OCI-LY7 (cell line): Measurements from ENCODE around the gene PACSIN2. TPM values are rescaled to one million over a fixed set of nuclear protein-coding genes. Genes with fewer than 3 reads are reported as not detected.
A peak's percentile ranks its signal among the peaks of the same experiment; 100 is the strongest.

Experiments
- BruUV-seq: library from RNA; stranded (reverse); fragments of 400-500 nt; replicated peaks from 2 replicates; lab custom pipeline; 2021; lab: Mats Ljungman, UMichigan
- CTCF ChIA-PET: fragments of 300-600 bp; sonication (Branson Sonifier 250); formaldehyde crosslinking; loops from one replicate; lab custom pipeline; 2022; ENCODE audit warnings: antibody characterized with exemption; ENCODE audit not compliant: unreplicated experiment; lab: Charles Lee
- POLR2A ChIA-PET: fragments of 300-600 bp; sonication (Branson Sonifier 250); formaldehyde crosslinking; loops from one replicate; lab custom pipeline; 2022; ENCODE audit warnings: antibody characterized with exemption; lab: Charles Lee
- DNase-seq: peaks from one replicate; pipeline ENCODE4 v3.0.0-alpha.2; 2015; ENCODE audit warnings: low spot score
- H2AFZ ChIP-seq: fragments of 200-600 bp; sonication (generic), shearing (Covaris generic); 2 replicates; pipeline ENCODE4 v1.6.1; 2014; ENCODE audit warnings: mild to moderate bottlenecking, antibody characterized with exemption, low read length, moderate library complexity
- H3K27ac ChIP-seq: fragments of 200-600 bp; sonication (generic); 2 replicates; pipeline ENCODE4 v1.5.1; 2014; ENCODE audit warnings: mixed run types, low read depth, mild to moderate bottlenecking, moderate library complexity, low read length, inconsistent platforms; ENCODE audit not compliant: poor library complexity, severe bottlenecking
- H3K36me3 ChIP-seq: fragments of 200-600 bp; sonication (generic); 2 replicates; pipeline ENCODE4 v1.6.1; 2014; ENCODE audit warnings: mild to moderate bottlenecking, antibody characterized with exemption, low read length, moderate library complexity, mixed read lengths; ENCODE audit not compliant: insufficient read depth
- H3K4me1 ChIP-seq: fragments of 200-600 bp; sonication (generic); 2 replicates; pipeline ENCODE4 v1.5.1; 2014; ENCODE audit warnings: mild to moderate bottlenecking, low read length; ENCODE audit not compliant: insufficient read depth, poor library complexity, severe bottlenecking
- H3K4me2 ChIP-seq: fragments of 200-600 bp; sonication (generic); 2 replicates; pipeline ENCODE4 v1.6.1; 2014; ENCODE audit warnings: mild to moderate bottlenecking, low read length
- H3K4me3 ChIP-seq: fragments of 200-600 bp; sonication (generic); 2 replicates; pipeline ENCODE4 v1.5.1; 2014; ENCODE audit warnings: mild to moderate bottlenecking, low read depth, low read length; ENCODE audit not compliant: poor library complexity, severe bottlenecking
- H3K79me2 ChIP-seq: fragments of 200-600 bp; sonication (generic); 2 replicates; pipeline ENCODE4 v1.6.1; 2016; ENCODE audit warnings: low read depth, mild to moderate bottlenecking, low read length, moderate library complexity, mixed read lengths; ENCODE audit not compliant: insufficient read depth
- H3K9me2 ChIP-seq: fragments of 200-600 bp; sonication (generic); 2 replicates; pipeline ENCODE4 v1.6.1; 2016; ENCODE audit warnings: mild to moderate bottlenecking, low read length, mixed read lengths; ENCODE audit not compliant: insufficient read depth
- H3K9me3 ChIP-seq: fragments of 200-600 bp; sonication (generic); 2 replicates; pipeline ENCODE4 v1.6.1; 2014; ENCODE audit warnings: mild to moderate bottlenecking, mixed run types, low read length, mixed read lengths
- H4K20me1 ChIP-seq: fragments of 200-600 bp; sonication (generic); 2 replicates; pipeline ENCODE4 v1.6.1; 2014; ENCODE audit warnings: mild to moderate bottlenecking, antibody characterized with exemption, low read length, moderate library complexity, mixed read lengths; ENCODE audit not compliant: insufficient read depth
- CTCF ChIP-seq: fragments of 200-600 bp; sonication (generic); conservative IDR thresholded peaks from 2 replicates; pipeline ENCODE4 v1.5.1; 2014; ENCODE audit warnings: mild to moderate bottlenecking, antibody characterized with exemption, low read length, moderate library complexity, mixed read lengths
- EZH2phosphoT487 ChIP-seq: fragments of 200-600 bp; sonication (generic); IDR thresholded peaks from 2 replicates; pipeline ENCODE4 v1.6.1; 2018; ENCODE audit warnings: low read depth, borderline replicate concordance, mild to moderate bottlenecking, mixed run types, antibody characterized with exemption, low read length, moderate library complexity, mixed read lengths
- intact Hi-C: fragments of 100-400 bp; cut with micrococcal nuclease; formaldehyde crosslinking; loops from one replicate; pipeline ENCODE4 v1.10.0; 2022; ENCODE audit not compliant: unreplicated experiment
- total RNA-seq, 2 experiments: library from RNA; depleted of rRNA in 1 of 2; stranded (reverse); fragments of >200 nt in 1 of 2; shearing (Covaris generic) in 1 of 2; gene quantifications; 2 replicates each; pipeline ENCODE4 v1.2.3, GENCODE V29; 2014 to 2022

The PACSIN2 gene
- total RNA-seq, 2 experiments from 2014 or later = 25.4 to 41.7 TPM

- H3K9me2 ChIP-seq = no peaks in the 10 kb centered on the region
- no peak for DNase-seq
- no peak overlapping the region for H2AFZ ChIP-seq
- H3K36me3 ChIP-seq = peaks cover 49% of the 10 kb centered on the region; the same call in 1 of the 2 replicates
- ChIA-PET CTCF (no interaction called here), POLR2A (no interaction called here)
- no peak for TF ChIP-seq CTCF
- no peak for TF ChIP-seq EZH2phosphoT487
- H3K4me2 ChIP-seq = no peak overlapping the region
- no TSS peak for BruUV-seq
- H3K4me1 ChIP-seq = peaks cover 9% of the 10 kb centered on the region
- H4K20me1 ChIP-seq = no peaks in the 10 kb centered on the region
- no peak overlapping the region for H3K4me3 ChIP-seq
- no peaks in the 10 kb centered on the region for H3K9me3 ChIP-seq
- intact Hi-C loops = no loop called here
- H3K79me2 ChIP-seq = no peaks in the 10 kb centered on the region
- no peak overlapping the region for H3K27ac ChIP-seq
Observed at GRCh38 chr22:42883970-42884369, 131.0 kb downstream of the PACSIN2 start.

DNA sequence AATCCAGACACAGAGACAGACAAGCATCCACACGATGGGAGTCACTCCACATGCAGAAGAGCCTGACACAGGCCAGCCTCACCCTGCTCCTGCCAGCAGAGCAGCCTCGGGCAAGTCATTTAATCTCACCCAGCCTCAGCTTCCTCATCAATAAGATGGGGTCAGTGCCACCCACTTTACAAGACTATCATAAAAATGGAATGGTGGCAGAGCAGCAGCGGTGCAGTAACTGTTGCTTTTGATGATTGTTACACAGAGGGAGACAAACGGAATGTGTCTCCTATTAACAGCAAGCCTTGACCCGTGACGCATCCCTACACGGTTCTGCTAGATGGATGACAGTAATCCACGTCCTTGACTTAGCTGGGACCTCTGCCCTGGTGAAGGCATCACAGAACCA lies 131.8 kb downstream of the PACSIN2 start:
- no peak for DNase-seq
- TF ChIP-seq EZH2phosphoT487 = no peak
- Histone ChIP-seq H3K4me1 (peaks cover 9% of the 10 kb centered on the region), H3K9me3 (no peaks in the 10 kb centered on the region), H4K20me1 (no peaks in the 10 kb centered on the region), H3K27ac (no peak overlapping the region), H3K4me3 (no peak overlapping the region), H3K9me2 (no peaks in the 10 kb centered on the region), H3K36me3 (peaks cover 47% of the 10 kb centered on the region; the same call in 1 of the 2 replicates), H2AFZ (no peak overlapping the region), H3K4me2 (no peak overlapping the region), H3K79me2 (no peaks in the 10 kb centered on the region)
- BruUV-seq = no TSS peak
- CTCF ChIA-PET = no interaction called here
- intact Hi-C loops = no loop called here
- POLR2A ChIA-PET = no interaction called here

DNA sequence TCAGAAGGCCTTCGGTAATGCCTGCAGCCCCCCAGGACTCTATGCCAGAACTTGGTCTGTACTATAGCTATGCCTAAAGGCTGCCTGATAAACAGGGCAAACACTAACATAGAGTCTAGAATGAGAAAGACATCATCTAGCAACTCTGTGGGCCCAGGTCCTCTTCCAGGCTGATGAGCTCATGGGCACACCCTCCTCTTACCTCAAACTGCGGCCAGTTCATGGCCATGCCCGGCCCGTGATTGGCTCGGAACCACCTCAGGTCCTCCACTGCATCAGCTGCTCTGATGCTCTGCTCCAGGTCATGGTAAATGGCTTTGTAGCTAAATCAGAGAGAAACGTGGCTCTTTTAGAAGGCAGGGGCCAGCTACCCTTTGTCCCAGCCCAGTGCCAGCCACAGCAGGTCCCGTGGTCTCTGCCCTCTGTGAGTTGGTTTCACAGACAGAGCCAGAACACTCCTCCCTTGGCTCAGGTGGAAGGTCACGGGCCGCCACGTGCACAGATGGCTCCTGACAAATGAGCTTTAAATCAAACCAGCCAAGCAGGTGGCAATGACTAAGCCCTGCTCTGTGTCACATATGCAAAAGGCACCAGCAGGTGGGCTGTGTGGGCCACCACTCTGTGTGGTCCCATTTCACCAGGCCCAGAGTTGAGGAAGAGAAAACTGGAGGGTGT lies 132.8 kb downstream of the PACSIN2 start:
- Histone ChIP-seq H3K36me3 (peaks cover 47% of the 10 kb centered on the region; the same call in 1 of the 2 replicates), H3K9me2 (no peaks in the 10 kb centered on the region), H3K4me1 (peaks cover 9% of the 10 kb centered on the region), H3K27ac (no peak overlapping the region), H2AFZ (no peak overlapping the region), H3K4me3 (no peak overlapping the region), H3K79me2 (no peaks in the 10 kb centered on the region), H4K20me1 (no peaks in the 10 kb centered on the region), H3K4me2 (no peak overlapping the region), H3K9me3 (no peaks in the 10 kb centered on the region)
- DNase-seq = peak; percentile 59
- ChIA-PET POLR2A (interaction anchor here (0.8 kb wide), 1 partner anchor 14 kb away, joined by 5 read pairs; no protein-coding TSS in a partner anchor), CTCF (interaction anchor here (0.5 to 1.1 kb wide), 2 partner anchors 13 to 133 kb away, joined by 3 read pairs; no protein-coding TSS in a partner anchor)
- BruUV-seq = no TSS peak
- TF ChIP-seq CTCF = no peak
- no peak for TF ChIP-seq EZH2phosphoT487
- intact Hi-C loops = no loop called here
